Astrocyte (in vitro differentiated cells and primary cell): ENCODE measurements around the gene BFAR.

ENCODE experiments used
- CTCF ChIP-seq: IDR thresholded peaks from 2 replicates; pipeline ENCODE4 v1.5.1; 2011; ENCODE audit warnings: low read depth, mild to moderate bottlenecking, inconsistent platforms, low read length, moderate library complexity; ENCODE audit not compliant: insufficient read depth
- EZH2 ChIP-seq: IDR thresholded peaks from 2 replicates; pipeline ENCODE4 v1.6.1; 2012; ENCODE audit warnings: mild to moderate bottlenecking, low read length, inconsistent platforms; ENCODE audit not compliant: insufficient read depth

DNA sequence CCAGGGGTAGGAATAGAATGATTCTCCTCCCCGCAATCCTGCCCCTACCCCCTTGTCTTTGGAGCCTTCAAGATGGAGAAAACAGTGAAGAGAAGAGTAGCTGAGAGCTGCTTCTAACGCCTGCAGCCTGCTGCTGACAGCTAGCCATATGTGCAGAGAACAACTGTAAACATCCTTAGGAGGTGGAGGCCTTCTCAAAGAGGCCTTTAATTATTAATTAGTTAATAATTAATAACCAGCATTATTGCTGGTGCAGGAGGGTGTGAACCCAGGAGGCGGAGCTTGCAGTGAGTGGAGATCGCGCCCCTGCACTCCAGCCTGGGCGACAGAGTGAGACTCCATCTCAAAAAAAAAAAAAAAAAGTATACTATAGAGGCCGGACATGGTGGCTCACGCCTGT is 8.5 kb downstream of the BFAR start:
- TF ChIP-seq CTCF, result no peak
- TF ChIP-seq EZH2, result no peak
